SJCRH30 (cell line): ENCODE measurements around the gene HDC. TPM values are rescaled to one million over a fixed set of nuclear protein-coding genes. Genes with fewer than 3 reads are reported as not detected.
A peak's percentile ranks its signal among the peaks of the same experiment; 100 is the strongest.

Source experiments
- DNase-seq, 2 experiments: peaks; one replicate each; pipeline ENCODE4 v3.0.0-alpha.2; 2015 to 2020
- H3K27ac ChIP-seq: fragments of 250-450 bp; sonication (Bioruptor Pico); 2 replicates; pipeline ENCODE4 v1.5.1; 2020; ENCODE audit warnings: mild to moderate bottlenecking, moderate library complexity
- H3K27me3 ChIP-seq: fragments of 250-450 bp; sonication (Bioruptor Pico); 2 replicates; pipeline ENCODE4 v1.5.1; 2020; ENCODE audit warnings: mild to moderate bottlenecking, moderate library complexity
- H3K36me3 ChIP-seq: fragments of 250-450 bp; sonication (Bioruptor Pico); 2 replicates; pipeline ENCODE4 v1.5.1; 2020; ENCODE audit warnings: mild to moderate bottlenecking, moderate library complexity
- H3K4me1 ChIP-seq: fragments of 250-450 bp; sonication (Bioruptor Pico); 2 replicates; pipeline ENCODE4 v1.5.1; 2020; ENCODE audit warnings: mild to moderate bottlenecking, moderate library complexity
- H3K4me3 ChIP-seq: fragments of 250-450 bp; sonication (Bioruptor Pico); 2 replicates; pipeline ENCODE4 v1.5.1; 2020; ENCODE audit warnings: mild to moderate bottlenecking, moderate library complexity
- H3K9me3 ChIP-seq: fragments of 250-450 bp; sonication (Bioruptor Pico); replicated peaks from 2 replicates; pipeline ENCODE4 v1.5.1; 2020; ENCODE audit warnings: mild to moderate bottlenecking, moderate library complexity
- total RNA-seq: library from RNA; depleted of rRNA; stranded (reverse); fragments of >200 nt; shearing (Covaris generic); gene quantifications from 2 replicates; pipeline ENCODE4 v1.2.3, GENCODE V29; 2014

The HDC gene
- total RNA-seq, 1 experiment from 2014 or later: not detected

DNA sequence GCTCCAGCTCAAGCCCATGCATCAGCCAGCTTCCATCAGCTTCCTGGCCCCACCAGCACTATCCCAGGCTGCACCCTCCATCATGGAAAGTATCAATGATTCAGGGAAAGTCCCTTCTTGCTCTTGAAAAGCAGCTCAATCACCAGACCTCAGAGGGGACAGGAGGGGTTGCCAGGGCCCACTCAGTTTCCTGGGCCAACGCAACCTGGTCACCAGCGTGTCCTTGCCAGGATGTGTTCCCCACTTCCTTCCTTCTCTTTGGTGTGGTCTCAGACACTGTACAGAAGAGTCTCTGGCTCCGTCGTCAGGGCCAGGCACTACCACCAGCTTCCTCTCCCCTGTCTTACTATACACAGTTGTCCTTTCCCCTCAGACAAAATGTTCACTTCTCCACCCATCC is 3.0 kb downstream of the HDC start:
- no peaks in the 10 kb centered on the region for H3K9me3 ChIP-seq
- no peak overlapping the region for H3K27ac ChIP-seq
- no peak overlapping the region for H3K4me3 ChIP-seq
- no peaks in the 10 kb centered on the region for H3K36me3 ChIP-seq
- no peak for DNase-seq
- no peaks in the 10 kb centered on the region for H3K27me3 ChIP-seq
- H3K4me1 ChIP-seq: peaks cover 5% of the 10 kb centered on the region

DNA sequence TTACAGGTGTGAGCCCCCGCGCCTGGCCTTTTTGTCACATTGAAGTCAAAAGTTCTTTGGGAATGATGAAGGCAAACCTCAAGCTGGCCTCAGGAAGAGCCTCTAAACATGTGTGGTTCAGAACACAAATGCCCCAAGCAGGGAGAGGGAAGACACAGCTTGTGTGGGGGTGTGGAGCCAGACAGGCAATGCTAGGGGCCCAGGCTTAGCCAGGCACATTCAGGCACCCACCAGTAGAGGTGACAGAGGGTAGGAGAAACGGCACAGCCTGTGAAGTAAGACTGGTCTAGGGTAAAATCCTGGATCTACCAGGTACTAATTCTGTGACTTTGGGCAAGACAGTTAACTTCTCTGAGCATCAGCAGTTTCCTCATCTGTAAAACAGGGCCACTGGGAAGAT is 3.5 kb downstream of the HDC start:
- Histone ChIP-seq H3K4me3 (no peak overlapping the region), H3K27me3 (no peaks in the 10 kb centered on the region), H3K27ac (no peak overlapping the region), H3K36me3 (no peaks in the 10 kb centered on the region), H3K9me3 (no peaks in the 10 kb centered on the region), H3K4me1 (peaks cover 10% of the 10 kb centered on the region)
- no peak for DNase-seq

DNA sequence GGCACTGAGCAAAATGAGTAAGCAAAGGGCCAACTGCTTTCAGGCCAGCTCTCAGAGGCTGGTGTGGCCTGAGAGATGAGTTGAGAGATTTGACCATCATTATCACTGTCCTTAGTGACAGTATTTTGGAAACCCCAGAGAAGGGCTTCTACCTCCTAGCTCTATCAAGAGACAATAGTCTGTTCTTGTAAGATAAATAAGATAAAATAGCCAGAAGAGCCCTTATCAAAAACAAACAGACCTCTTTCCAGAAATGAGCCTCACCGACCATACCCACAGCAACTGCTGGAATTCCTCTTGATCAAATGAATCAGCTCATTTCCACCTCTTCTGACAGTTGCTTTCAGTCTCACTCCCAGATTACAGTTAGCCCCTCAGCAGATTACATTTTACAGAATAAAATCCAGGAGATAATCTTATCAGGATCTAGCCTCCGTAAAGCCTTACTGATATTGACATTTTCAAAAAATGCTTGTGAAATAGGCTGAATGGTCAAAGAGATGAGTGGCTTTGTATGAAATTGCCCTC is 4.5 kb downstream of the HDC start:
- H3K36me3 ChIP-seq: no peaks in the 10 kb centered on the region
- no peak for DNase-seq
- H3K9me3 ChIP-seq: no peaks in the 10 kb centered on the region
- no peak overlapping the region for H3K4me3 ChIP-seq
- H3K27me3 ChIP-seq: no peaks in the 10 kb centered on the region
- no peak overlapping the region for H3K27ac ChIP-seq
- H3K4me1 ChIP-seq: peaks cover 20% of the 10 kb centered on the region

- H3K9me3 ChIP-seq: no peaks in the 10 kb centered on the region
- no peaks in the 10 kb centered on the region for H3K36me3 ChIP-seq
- H3K4me3 ChIP-seq: no peak overlapping the region
- no peak overlapping the region for H3K27ac ChIP-seq
- H3K4me1 ChIP-seq: peaks cover 23% of the 10 kb centered on the region
- no peak for DNase-seq
- no peaks in the 10 kb centered on the region for H3K27me3 ChIP-seq
Measured at GRCh38 chr15:50259276-50259675, 6.2 kb downstream of the HDC start.

- Histone ChIP-seq H3K36me3 (no peaks in the 10 kb centered on the region), H3K4me3 (no peak overlapping the region), H3K9me3 (no peaks in the 10 kb centered on the region), H3K27ac (no peak overlapping the region), H3K27me3 (no peaks in the 10 kb centered on the region), H3K4me1 (peaks cover 23% of the 10 kb centered on the region)
- DNase-seq: no peak
Measured at GRCh38 chr15:50257924-50258323, 7.6 kb downstream of the HDC start.

GRCh38 chr15:50257332-50257731 is 8.2 kb downstream of the HDC start:
- DNase-seq: no peak
- H3K27ac ChIP-seq: no peak overlapping the region; the same call in 1 of the 2 replicates
- peaks cover 27% of the 10 kb centered on the region for H3K4me1 ChIP-seq
- H3K4me3 ChIP-seq: no peak overlapping the region
- H3K27me3 ChIP-seq: no peaks in the 10 kb centered on the region
- no peaks in the 10 kb centered on the region for H3K36me3 ChIP-seq
- H3K9me3 ChIP-seq: no peaks in the 10 kb centered on the region

DNA sequence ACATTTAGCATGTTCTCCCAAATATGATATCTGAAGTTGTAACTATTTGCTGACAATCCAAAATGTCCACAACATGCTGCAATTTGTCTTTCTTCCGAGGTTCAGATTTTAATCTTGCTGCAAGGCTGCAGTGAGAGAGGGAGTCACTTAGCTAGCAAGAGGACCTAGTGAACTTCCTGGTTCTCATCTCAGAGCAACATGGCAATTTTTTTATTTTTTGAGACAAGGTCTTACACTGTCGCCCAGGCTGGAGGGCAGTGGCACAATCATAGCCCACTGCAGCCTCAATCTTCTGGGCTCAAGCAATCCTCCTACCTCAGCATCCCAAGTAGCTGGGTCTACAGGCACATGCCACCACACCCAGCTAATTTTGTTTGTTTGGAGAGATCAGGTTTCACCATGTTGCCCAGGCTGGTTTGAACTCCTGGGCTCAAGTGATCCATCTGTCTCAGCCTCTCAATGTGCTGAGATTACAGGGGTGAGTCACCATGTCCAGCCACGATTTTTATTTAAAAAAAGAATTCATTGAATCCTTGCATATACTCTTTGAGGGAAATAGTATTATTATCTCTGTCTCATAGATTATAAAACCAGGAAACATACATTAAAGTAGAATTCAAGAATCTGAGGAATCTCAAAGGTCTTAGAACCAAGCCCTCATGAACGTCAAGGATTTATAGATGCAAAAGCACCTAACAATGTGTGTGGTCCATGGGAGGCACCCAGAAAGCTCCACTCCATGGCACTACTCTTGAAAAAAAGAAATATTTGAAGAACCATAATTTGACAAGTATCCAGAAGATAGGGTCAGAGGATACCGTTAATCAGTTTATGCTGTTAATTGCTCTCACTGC is 9.1 kb downstream of the HDC start:
- H3K27ac ChIP-seq: peak overlapping the region; percentile 66
- H3K27me3 ChIP-seq: no peaks in the 10 kb centered on the region
- H3K4me1 ChIP-seq: peaks cover 35% of the 10 kb centered on the region
- no peak overlapping the region for H3K4me3 ChIP-seq
- H3K9me3 ChIP-seq: no peaks in the 10 kb centered on the region
- DNase-seq: peak; percentile 77 to 83
- no peaks in the 10 kb centered on the region for H3K36me3 ChIP-seq

GRCh38 chr15:50252556-50252955 is 13.0 kb downstream of the HDC start:
- Histone ChIP-seq H3K4me1 (peaks cover 38% of the 10 kb centered on the region), H3K36me3 (no peaks in the 10 kb centered on the region), H3K9me3 (peaks cover 5% of the 10 kb centered on the region; the same call in 1 of the 2 replicates), H3K27me3 (no peaks in the 10 kb centered on the region), H3K27ac (peak overlapping the region; percentile 39), H3K4me3 (no peak overlapping the region)
- no peak for DNase-seq

DNA sequence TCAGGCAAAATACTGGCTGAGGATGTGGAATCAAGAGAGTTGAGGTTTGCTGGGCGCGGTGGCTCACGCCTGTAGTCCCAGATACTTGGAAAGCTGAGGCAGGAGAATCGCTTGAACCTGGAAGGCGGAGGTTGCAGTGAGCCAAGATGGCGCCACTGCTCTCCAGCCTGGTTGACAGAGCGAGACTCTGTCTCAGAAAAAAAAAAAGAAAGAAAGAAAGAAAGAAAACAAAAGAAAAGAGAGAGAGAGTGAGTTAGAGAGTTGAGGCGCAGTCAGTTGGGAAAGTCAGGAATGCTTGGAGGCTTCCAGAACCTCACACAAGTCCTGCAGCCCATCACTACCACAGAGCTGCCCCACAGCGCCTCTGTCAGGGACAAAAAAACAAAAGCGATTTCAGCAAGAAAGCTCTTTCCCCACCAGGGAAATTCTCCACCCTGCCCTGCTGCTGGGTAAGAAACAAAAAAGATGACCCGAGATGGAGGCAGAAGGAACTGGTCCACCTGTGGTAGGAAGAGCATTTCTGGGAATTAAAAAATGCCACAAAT is 13.8 kb downstream of the HDC start:
- no peaks in the 10 kb centered on the region for H3K27me3 ChIP-seq
- H3K9me3 ChIP-seq: peaks cover 5% of the 10 kb centered on the region; the same call in 1 of the 2 replicates
- H3K4me3 ChIP-seq: no peak overlapping the region
- H3K36me3 ChIP-seq: no peaks in the 10 kb centered on the region
- H3K27ac ChIP-seq: no peak overlapping the region; the same call in 1 of the 2 replicates
- DNase-seq: peak; percentile 40 to 44
- H3K4me1 ChIP-seq: peaks cover 29% of the 10 kb centered on the region

DNA sequence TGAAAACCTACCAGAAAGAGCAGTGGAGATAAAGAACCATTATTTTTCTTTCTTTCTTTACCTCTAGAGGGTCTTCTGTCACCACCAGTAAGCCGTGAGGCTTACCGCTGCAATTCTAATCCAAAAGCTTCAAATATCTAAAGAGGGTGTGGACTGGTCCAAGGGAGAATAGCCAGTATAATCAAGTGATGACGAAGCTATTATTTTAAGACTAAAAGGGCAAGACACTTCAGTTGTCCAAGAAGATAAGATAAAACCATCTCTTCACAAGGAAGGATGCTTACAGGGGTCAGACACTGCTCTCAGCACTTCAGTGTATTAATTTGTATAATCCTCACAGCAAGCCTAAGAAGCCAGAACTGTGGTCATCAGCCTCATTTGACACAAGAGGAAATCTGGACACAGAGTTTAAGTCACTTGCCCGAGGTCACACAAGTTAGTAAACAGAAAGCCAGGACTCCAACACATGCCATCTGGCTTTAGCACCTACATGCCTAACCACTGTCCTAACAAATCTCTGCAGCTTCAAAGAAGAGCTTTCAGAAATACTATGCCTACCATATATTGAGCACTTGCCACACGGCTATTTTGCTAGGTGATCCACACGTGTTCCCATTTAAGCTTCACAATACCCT is 14.6 kb downstream of the HDC start:
- no peaks in the 10 kb centered on the region for H3K36me3 ChIP-seq
- no peaks in the 10 kb centered on the region for H3K27me3 ChIP-seq
- H3K27ac ChIP-seq: no peak overlapping the region; the same call in 1 of the 2 replicates
- no peak overlapping the region for H3K4me3 ChIP-seq
- H3K9me3 ChIP-seq: peaks cover 5% of the 10 kb centered on the region; the same call in 1 of the 2 replicates
- H3K4me1 ChIP-seq: peaks cover 21% of the 10 kb centered on the region
- DNase-seq: no peak

GRCh38 chr15:50249704-50250103 is 15.8 kb downstream of the HDC start:
- DNase-seq: no peak
- Histone ChIP-seq H3K27ac (no peak overlapping the region), H3K4me1 (peaks cover 20% of the 10 kb centered on the region), H3K27me3 (no peaks in the 10 kb centered on the region), H3K36me3 (no peaks in the 10 kb centered on the region), H3K4me3 (no peak overlapping the region), H3K9me3 (peaks cover 5% of the 10 kb centered on the region; the same call in 1 of the 2 replicates)

DNA sequence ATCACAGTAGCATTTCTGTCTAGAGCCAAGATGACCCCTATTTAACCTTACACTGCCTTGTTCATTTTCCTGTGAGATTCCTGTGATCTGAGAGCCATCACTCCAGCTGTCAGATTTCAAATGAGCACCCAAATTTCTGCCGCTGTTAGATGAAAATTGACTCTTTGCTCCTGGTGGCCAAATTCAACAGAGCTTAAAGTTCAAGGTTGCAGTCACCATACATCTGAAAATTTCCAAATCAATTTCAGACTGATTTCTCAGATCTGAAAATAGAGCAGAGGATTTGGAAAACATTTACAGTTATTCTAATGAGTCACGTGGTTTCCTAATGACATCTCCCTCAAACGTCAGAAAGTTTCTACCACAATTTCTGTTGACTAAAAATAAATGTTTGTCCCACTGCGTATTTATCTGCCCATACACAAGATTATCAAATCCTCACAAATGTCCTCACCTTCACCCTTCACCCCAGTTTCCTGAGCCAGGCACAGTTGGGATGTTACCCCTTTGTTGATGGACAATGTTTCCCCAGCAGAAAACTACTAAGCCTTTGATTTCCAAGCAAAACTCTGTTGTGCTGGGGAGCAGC is 16.4 kb downstream of the HDC start:
- DNase-seq: no peak
- Histone ChIP-seq H3K27me3 (no peaks in the 10 kb centered on the region), H3K9me3 (peaks cover 5% of the 10 kb centered on the region; the same call in 1 of the 2 replicates), H3K27ac (no peak overlapping the region), H3K36me3 (no peaks in the 10 kb centered on the region), H3K4me3 (no peak overlapping the region), H3K4me1 (peaks cover 20% of the 10 kb centered on the region)

GRCh38 chr15:50247819-50248655 is 17.5 kb downstream of the HDC start:
- DNase-seq: no peak
- peaks cover 5% of the 10 kb centered on the region; the same call in 1 of the 2 replicates for H3K9me3 ChIP-seq
- H3K27ac ChIP-seq: no peak overlapping the region
- peaks cover 20% of the 10 kb centered on the region for H3K4me1 ChIP-seq
- H3K4me3 ChIP-seq: no peak overlapping the region
- no peaks in the 10 kb centered on the region for H3K36me3 ChIP-seq
- no peaks in the 10 kb centered on the region for H3K27me3 ChIP-seq

- no peak for DNase-seq
- Histone ChIP-seq H3K4me1 (peaks cover 9% of the 10 kb centered on the region), H3K27me3 (no peaks in the 10 kb centered on the region), H3K27ac (no peak overlapping the region), H3K4me3 (no peak overlapping the region), H3K9me3 (peaks cover 5% of the 10 kb centered on the region; the same call in 1 of the 2 replicates), H3K36me3 (no peaks in the 10 kb centered on the region)
Measured at GRCh38 chr15:50246631-50247030, 18.9 kb downstream of the HDC start.
